Natural killer cell treated with Interleukin-12 subunit alpha and Interleukin-12 subunit beta and Interleukin-15 and Interleukin-18, amount 100 ng/mL, for 72 hours (primary cell): Measurements from ENCODE around the gene ZNF74. TPM values are rescaled to one million over a fixed set of nuclear protein-coding genes. Genes with fewer than 3 reads are reported as not detected.
"Not testable (repeated sequence)": the region's sequence is repeated elsewhere in the genome, so short reads cannot be mapped to it uniquely, and the experiment has no call there.

Source experiments
- ATAC-seq, 2 donors: fragments of 150-1000 bp; cut with Tn5 transposase in 1 of 2; sonication (Bioruptor Pico), chemical (Tn5 transposase) in 1 of 2; 2 replicates each; pipeline ENCODE4 v1.10.0; 2021
- DNase-seq: peaks from one replicate; pipeline ENCODE4 v3.0.0; 2022; ENCODE audit warnings: low spot score
- H3K27ac Mint-ChIP-seq, 2 donors: 1 replicate in 1 of 2; 2 replicates in 1 of 2; pipeline ENCODE4 v1.8.0; 2022; ENCODE audit warnings: mixed read lengths in 2 of 2, mild to moderate bottlenecking in 1 of 2, moderate library complexity in 1 of 2
- H3K27me3 Mint-ChIP-seq, 2 donors: 1 replicate in 1 of 2; 2 replicates in 1 of 2; pipeline ENCODE4 v1.8.0; 2022; ENCODE audit warnings: mixed read lengths in 2 of 2
- H3K36me3 Mint-ChIP-seq: one replicate; pipeline ENCODE4 v1.8.0; 2022; ENCODE audit warnings: mixed read lengths
- H3K4me1 Mint-ChIP-seq, 2 donors: 1 replicate in 1 of 2; 2 replicates in 1 of 2; pipeline ENCODE4 v1.8.0; 2022; ENCODE audit warnings: low read depth in 2 of 2, mixed read lengths in 2 of 2, mild to moderate bottlenecking in 1 of 2
- H3K4me3 Mint-ChIP-seq: one replicate; pipeline ENCODE4 v1.8.0; 2022; ENCODE audit warnings: mixed read lengths
- H3K9me3 Mint-ChIP-seq: 2 replicates; pipeline ENCODE4 v1.8.0; 2022; ENCODE audit warnings: mixed read lengths
- total RNA-seq, 2 donors: library from RNA; stranded (reverse); gene quantifications; one replicate each; pipeline ENCODE4 v1.2.3, GENCODE V29; 2022

The ZNF74 gene
- total RNA-seq, 2 donors from 2014 or later, result 3.7 to 11.9 TPM

DNA sequence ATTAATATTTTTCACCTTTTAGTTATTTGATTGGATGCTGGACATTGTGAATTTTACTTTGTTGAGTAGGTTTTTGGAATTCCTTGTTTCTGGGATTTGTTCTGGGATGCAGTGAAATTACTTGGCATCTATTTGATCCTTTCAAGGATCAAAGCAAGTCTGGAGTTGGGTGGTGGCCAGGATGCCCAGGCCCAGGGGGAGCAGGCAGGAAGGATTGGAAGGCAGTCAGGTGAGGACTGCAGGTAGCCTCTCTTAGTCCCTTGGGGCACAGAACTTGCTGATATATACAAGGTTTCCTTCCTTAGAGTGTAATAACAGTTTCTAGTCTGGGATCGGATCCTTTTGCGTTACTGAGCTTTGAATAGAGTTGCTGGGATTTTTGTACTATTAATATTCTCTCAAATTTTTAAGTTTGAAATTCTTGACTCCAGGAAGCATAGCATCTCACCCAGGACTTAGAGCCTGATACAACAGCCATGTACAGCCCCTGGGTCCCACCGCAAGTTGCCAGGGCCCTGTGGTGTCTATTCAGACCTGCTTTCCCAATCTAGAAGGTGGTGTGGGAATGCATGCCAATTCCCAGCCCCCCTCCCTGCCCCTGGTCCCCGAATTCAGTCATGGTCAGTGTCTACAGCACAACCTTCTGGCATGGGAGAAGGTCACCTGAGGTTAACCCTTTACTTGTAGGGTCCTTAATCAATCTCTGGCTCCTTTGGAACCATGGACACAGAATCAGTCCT, 6.1 kb downstream of the ZNF74 start:
- Mint-ChIP-seq H3K27me3 (no peaks in the 10 kb centered on the region), H3K36me3 (no peaks in the 10 kb centered on the region), H3K9me3 (no peaks in the 10 kb centered on the region), H3K27ac (no peak overlapping the region), H3K4me3 (no peak overlapping the region), H3K4me1 (peaks cover 27 to 32% of the 10 kb centered on the region in 2 donors)
- ATAC-seq (no peak), DNase-seq (no peak)

DNA sequence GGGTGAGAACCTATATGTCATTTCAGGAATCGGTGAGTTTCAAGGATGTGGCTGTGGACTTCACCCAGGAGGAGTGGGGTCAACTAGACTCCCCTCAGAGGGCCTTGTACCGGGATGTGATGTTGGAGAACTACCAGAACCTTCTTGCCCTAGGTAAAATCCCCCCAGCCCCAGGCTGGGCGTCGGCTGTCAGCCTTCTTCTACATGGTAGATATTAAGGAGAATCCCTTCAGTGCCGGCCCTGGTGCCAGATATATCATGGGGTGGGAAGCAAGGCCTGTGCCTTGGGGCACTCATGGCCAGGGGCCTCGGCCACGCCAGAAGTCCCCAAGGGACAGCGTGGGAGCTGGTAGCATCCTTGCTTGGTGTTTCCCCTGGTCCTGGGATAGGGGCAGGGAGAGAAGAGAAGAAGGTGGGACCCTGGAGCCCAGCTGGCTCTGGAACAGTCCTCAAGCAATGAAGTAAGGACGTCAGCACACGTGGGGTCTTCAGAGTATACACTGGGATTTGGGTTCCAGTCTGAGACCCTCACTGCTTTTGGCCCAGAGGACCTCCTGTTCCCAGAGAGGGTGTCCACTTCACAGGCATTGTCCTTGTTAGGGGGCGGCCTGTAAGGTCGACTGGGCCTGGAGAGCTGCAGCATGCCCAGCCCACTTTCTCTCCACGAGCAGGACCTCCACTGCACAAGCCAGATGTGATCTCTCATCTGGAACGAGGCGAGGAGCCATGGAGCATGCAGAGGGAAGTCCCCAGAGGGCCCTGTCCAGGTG, 6.8 kb downstream of the ZNF74 start:
- H3K27me3 Mint-ChIP-seq, result no peaks in the 10 kb centered on the region
- no peaks in the 10 kb centered on the region for H3K9me3 Mint-ChIP-seq
- no peak for ATAC-seq
- H3K36me3 Mint-ChIP-seq, result no peaks in the 10 kb centered on the region
- no peak overlapping the region for H3K4me3 Mint-ChIP-seq
- DNase-seq, result no peak
- no peak overlapping the region for H3K27ac Mint-ChIP-seq
- peaks cover 23 to 27% of the 10 kb centered on the region in 2 donors for H3K4me1 Mint-ChIP-seq

DNA sequence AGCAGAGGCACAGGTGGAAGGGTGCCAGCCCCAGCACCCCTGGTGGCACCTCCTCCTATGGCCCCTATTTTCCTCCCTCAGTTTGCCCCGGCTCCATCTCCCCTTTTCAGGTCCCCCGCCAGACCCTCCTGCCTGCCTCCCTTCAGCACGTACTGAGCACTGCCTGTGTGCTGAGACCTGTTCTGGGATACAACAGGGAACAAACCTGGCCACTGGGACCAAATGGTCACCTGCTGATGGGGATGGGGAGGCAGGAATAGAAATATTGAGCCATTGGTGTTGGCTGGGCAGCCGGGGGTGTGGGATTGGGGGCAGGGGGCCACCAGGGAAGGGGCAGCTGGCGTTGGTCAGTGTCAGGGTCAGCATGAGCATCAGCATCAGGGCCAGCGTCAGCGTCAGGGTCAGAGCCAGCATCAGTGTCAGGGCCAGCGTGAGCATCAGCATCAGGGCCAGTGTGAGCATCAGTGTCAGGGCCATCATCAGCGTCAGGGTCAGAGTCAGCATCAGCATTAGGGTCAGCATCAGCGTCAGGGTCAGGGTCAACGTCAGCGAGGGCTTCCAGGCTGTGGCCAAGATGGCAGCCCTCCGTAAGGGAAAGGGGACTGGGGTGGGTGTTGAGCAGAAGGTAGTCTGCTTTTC, 7.5 kb downstream of the ZNF74 start:
- H3K4me3 Mint-ChIP-seq, result no peak overlapping the region
- no peaks in the 10 kb centered on the region for H3K36me3 Mint-ChIP-seq
- DNase-seq (no peak), ATAC-seq (no peak)
- H3K9me3 Mint-ChIP-seq, result no peaks in the 10 kb centered on the region
- H3K27me3 Mint-ChIP-seq, result no peaks in the 10 kb centered on the region
- H3K4me1 Mint-ChIP-seq, result peaks cover 20 to 21% of the 10 kb centered on the region in 2 donors
- H3K27ac Mint-ChIP-seq, result no peak overlapping the region

DNA sequence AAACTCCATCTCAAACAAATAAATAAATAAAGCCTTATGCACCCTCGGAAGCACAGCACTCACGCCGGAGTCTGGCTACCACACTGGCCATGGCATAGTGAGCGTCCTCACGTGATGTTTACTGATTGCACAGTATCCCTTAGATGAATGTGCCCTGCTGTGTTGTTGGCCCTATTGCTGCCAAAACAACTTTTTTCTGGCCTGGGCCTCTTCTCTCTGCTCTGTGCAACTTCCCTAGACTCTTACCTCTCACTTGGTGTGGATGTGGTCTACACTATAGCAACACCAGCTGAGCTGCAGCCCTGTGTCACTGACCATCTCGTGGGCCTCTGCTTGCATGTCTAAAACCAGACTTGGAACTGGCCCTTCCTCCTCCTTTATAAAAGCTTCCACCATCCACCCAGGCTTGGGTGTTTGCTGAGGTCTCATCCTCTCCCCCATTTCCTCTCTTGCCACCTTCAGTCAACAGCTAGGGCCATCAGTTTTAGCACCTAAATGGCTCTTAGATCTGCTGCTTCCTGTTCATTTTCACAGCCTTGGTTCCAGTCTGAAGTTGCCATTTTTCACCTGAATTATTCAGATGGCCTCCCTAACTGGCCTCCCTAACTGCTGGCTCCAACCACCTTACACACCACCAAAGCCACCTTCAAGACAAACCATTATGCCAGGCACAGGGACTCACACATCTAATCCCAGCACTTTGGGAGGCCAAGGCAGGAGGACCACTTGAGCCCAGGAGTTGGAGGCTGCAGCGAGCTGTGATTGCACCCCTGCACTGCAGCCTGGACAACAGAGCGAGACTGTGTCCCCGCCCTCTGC, 9.2 kb downstream of the ZNF74 start:
- H3K9me3 Mint-ChIP-seq, result no peaks in the 10 kb centered on the region
- H3K4me1 Mint-ChIP-seq, result peaks cover 17 to 18% of the 10 kb centered on the region in 2 donors
- no peak for DNase-seq
- peak; percentile 60 to 79 for ATAC-seq
- peak overlapping the region; percentile 50 for H3K4me3 Mint-ChIP-seq
- no peaks in the 10 kb centered on the region for H3K36me3 Mint-ChIP-seq
- no peaks in the 10 kb centered on the region for H3K27me3 Mint-ChIP-seq
- peak overlapping the region; percentile 23 to 59 for H3K27ac Mint-ChIP-seq

- ATAC-seq, result no peak
- no peaks in the 10 kb centered on the region for H3K27me3 Mint-ChIP-seq
- no peak for DNase-seq
- no peaks in the 10 kb centered on the region for H3K9me3 Mint-ChIP-seq
- H3K4me1 Mint-ChIP-seq, result peaks cover 17 to 18% of the 10 kb centered on the region in 2 donors
- no peaks in the 10 kb centered on the region for H3K36me3 Mint-ChIP-seq
- H3K27ac Mint-ChIP-seq, result peak overlapping the region; percentile 23 to 59
- peak overlapping the region; percentile 50 for H3K4me3 Mint-ChIP-seq
These were observed 9.8 kb downstream of the ZNF74 start for GRCh38 chr22:20403779-20404140.

- H3K36me3 Mint-ChIP-seq, result no peaks in the 10 kb centered on the region
- H3K9me3 Mint-ChIP-seq, result no peaks in the 10 kb centered on the region
- no peak for ATAC-seq
- H3K4me1 Mint-ChIP-seq, result peaks cover 17 to 18% of the 10 kb centered on the region in 2 donors
- no peak overlapping the region for H3K4me3 Mint-ChIP-seq
- no peak overlapping the region for H3K27ac Mint-ChIP-seq
- no peak for DNase-seq
- no peaks in the 10 kb centered on the region for H3K27me3 Mint-ChIP-seq
These were observed 10.9 kb downstream of the ZNF74 start for GRCh38 chr22:20404881-20405280.

- ATAC-seq (no peak), DNase-seq (no peak)
- Mint-ChIP-seq H3K4me1 (peaks cover 17 to 18% of the 10 kb centered on the region in 2 donors), H3K4me3 (no peak overlapping the region), H3K9me3 (no peaks in the 10 kb centered on the region), H3K36me3 (no peaks in the 10 kb centered on the region), H3K27me3 (no peaks in the 10 kb centered on the region), H3K27ac (no peak overlapping the region)
These were observed 11.5 kb downstream of the ZNF74 start for GRCh38 chr22:20405291-20405930.

DNA sequence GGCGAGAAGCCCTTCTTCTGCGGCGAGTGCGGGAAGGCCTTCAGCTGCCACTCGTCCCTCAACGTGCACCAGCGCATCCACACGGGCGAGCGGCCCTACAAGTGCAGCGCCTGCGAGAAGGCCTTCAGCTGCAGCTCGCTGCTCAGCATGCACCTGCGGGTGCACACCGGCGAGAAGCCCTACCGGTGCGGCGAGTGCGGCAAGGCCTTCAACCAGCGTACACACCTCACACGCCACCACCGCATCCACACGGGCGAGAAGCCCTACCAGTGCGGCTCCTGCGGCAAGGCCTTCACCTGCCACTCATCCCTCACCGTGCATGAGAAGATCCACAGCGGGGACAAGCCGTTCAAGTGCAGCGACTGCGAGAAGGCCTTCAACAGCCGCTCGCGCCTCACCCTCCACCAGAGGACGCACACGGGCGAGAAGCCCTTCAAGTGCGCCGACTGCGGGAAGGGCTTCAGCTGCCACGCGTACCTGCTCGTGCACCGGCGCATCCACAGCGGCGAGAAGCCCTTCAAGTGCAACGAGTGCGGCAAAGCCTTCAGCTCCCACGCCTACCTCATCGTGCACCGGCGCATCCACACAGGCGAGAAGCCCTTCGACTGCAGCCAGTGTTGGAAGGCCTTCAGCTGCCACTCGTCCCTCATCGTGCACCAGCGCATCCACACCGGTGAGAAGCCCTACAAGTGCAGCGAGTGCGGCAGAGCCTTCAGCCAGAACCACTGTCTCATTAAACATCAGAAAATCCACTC, 12.2 kb downstream of the ZNF74 start:
- H3K4me3 Mint-ChIP-seq, result no peak overlapping the region
- H3K36me3 Mint-ChIP-seq, result no peaks in the 10 kb centered on the region
- H3K4me1 Mint-ChIP-seq, result peaks cover 17 to 18% of the 10 kb centered on the region in 2 donors
- no peak for DNase-seq
- H3K27me3 Mint-ChIP-seq, result no peaks in the 10 kb centered on the region
- no peak overlapping the region for H3K27ac Mint-ChIP-seq
- H3K9me3 Mint-ChIP-seq, result no peaks in the 10 kb centered on the region
- no peak for ATAC-seq

DNA sequence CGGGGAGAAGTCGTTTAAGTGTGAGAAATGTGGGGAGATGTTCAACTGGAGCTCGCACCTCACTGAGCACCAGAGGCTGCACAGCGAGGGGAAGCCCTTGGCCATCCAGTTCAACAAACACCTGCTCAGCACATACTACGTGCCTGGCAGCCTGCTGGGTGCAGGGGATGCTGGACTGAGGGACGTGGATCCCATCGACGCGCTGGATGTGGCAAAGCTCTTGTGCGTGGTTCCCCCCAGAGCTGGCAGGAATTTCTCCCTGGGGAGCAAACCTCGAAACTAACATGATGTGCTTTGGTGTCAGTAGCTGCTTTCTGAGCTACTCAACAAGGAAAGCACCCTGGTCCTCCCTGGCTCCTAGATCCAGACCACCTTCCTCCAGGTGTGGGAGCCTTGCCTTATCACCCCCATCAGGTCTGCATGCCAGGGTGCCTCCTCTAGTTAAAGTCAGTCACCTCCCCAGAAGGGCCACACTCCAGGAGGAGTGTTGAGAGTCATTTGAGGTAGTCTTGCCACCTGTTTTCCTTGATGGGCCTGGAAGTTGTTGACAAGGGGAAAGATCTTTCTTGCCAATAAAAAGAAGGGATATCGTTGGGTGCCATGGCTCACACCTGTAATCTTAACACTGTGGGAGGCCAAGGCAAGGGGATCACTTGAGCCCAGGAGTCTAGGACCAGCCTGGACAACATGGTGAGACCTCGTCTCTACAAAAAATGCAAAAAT, 12.9 kb downstream of the ZNF74 start:
- H3K27ac Mint-ChIP-seq, result peak overlapping the region in 1 of 2 donors; percentile 19

GRCh38 chr22:20407829-20408228, 13.9 kb downstream of the ZNF74 start:
- ATAC-seq, result no peak
- Mint-ChIP-seq H3K4me1 (peaks cover 18 to 19% of the 10 kb centered on the region in 2 donors), H3K9me3 (no peaks in the 10 kb centered on the region)

More for the DNA sequence above, 12.9 kb downstream of the ZNF74 start:
- no peaks in the 10 kb centered on the region for H3K9me3 Mint-ChIP-seq
- H3K36me3 Mint-ChIP-seq, result no peaks in the 10 kb centered on the region
- H3K4me3 Mint-ChIP-seq, result no peak overlapping the region
- DNase-seq (no peak), ATAC-seq (no peak)
- no peaks in the 10 kb centered on the region for H3K27me3 Mint-ChIP-seq
- H3K4me1 Mint-ChIP-seq, result peaks cover 15 to 18% of the 10 kb centered on the region in 2 donors

GRCh38 chr22:20408891-20409290, 14.9 kb downstream of the ZNF74 start:
- Mint-ChIP-seq H3K36me3 (no peaks in the 10 kb centered on the region), H3K9me3 (no peaks in the 10 kb centered on the region), H3K27ac (no peak overlapping the region), H3K27me3 (no peaks in the 10 kb centered on the region), H3K4me1 (peaks cover 7 to 9% of the 10 kb centered on the region in 2 donors), H3K4me3 (no peak overlapping the region)
- DNase-seq (no peak), ATAC-seq (no peak)

More at GRCh38 chr22:20407829-20408228, 13.9 kb downstream of the ZNF74 start:
- Mint-ChIP-seq H3K36me3 (no peaks in the 10 kb centered on the region), H3K4me3 (no peak overlapping the region), H3K27me3 (no peaks in the 10 kb centered on the region), H3K27ac (no peak overlapping the region)
- no peak for DNase-seq

DNA sequence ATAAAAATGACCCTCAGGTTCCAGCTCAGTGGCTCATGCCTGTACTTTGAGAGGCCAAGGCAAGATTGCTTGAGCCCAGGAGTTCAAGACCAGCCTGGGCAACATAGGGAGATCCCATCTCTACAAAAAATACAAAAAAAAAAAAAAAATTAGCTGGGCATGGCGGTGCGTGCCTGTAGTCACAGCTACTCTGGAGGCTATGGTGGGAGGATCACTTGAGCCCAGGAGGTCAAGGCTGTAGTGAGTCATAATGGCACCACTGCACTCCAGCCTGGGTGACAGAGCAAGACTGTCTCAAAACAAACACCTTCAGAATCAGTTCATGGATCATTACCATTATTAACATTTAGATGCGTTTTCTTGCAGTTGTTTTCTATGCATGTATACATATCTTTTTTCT, 15.4 kb downstream of the ZNF74 start:
- H3K4me1 Mint-ChIP-seq, H3K27me3 Mint-ChIP-seq, H3K4me3 Mint-ChIP-seq, H3K27ac Mint-ChIP-seq, H3K36me3 Mint-ChIP-seq, ATAC-seq, H3K9me3 Mint-ChIP-seq, DNase-seq: not testable (repeated sequence)
